Stimulated activated CD4-positive, alpha-beta T cell treated with anti-CD3 and anti-CD28 coated beads, TNF-alpha, amount 100 ng/mL, for 4 hours (primary cell): ENCODE data around the gene FRS2.

Source experiments
- DNase-seq, 3 experiments: peaks; one replicate each; pipeline ENCODE4 v3.0.0-alpha.2; 2020; ENCODE audit warnings: low read depth in 3 of 3

The FRS2 gene

GRCh38 chr12:69464428-69464827 lies 5.8 kb upstream of the FRS2 start:
- DNase-seq, result no peak

GRCh38 chr12:69466867-69467266 lies 3.3 kb upstream of the FRS2 start:
- DNase-seq, result no peak

GRCh38 chr12:69467366-69467765 lies 2.8 kb upstream of the FRS2 start:
- DNase-seq, result no peak

- DNase-seq, result no peak
These were observed 1.8 kb upstream of the FRS2 start for GRCh38 chr12:69468237-69469026.

GRCh38 chr12:69469854-69470188 lies 367 bp upstream of the FRS2 start:
- DNase-seq, result no peak

- DNase-seq, result no peak
These were observed 865 bp downstream of the FRS2 start for GRCh38 chr12:69471076-69471430.

GRCh38 chr12:69471667-69472385 lies 1.6 kb downstream of the FRS2 start:
- no peak for DNase-seq

- no peak for DNase-seq
These were observed 3.1 kb downstream of the FRS2 start for GRCh38 chr12:69473262-69473661.

- no peak for DNase-seq
These were observed 4.3 kb downstream of the FRS2 start for GRCh38 chr12:69474456-69474855.

GRCh38 chr12:69475237-69475975 lies 5.2 kb downstream of the FRS2 start:
- no peak for DNase-seq

GRCh38 chr12:69476276-69477017 lies 6.3 kb downstream of the FRS2 start:
- DNase-seq, result no peak

- no peak for DNase-seq
These were observed 9.5 kb downstream of the FRS2 start for GRCh38 chr12:69479675-69480074.

- DNase-seq, result no peak
These were observed 10.5 kb downstream of the FRS2 start for GRCh38 chr12:69480698-69481097.

- DNase-seq, result no peak
These were observed 10.9 kb downstream of the FRS2 start for GRCh38 chr12:69481133-69481532.

GRCh38 chr12:69483700-69484099 lies 13.5 kb downstream of the FRS2 start:
- no peak for DNase-seq

GRCh38 chr12:69484428-69484827 lies 14.2 kb downstream of the FRS2 start:
- DNase-seq, result no peak

- DNase-seq, result no peak
These were observed 20.9 kb downstream of the FRS2 start for GRCh38 chr12:69490920-69491643.

- no peak for DNase-seq
These were observed 22.6 kb downstream of the FRS2 start for GRCh38 chr12:69492739-69493138.

GRCh38 chr12:69495071-69495470 lies 24.9 kb downstream of the FRS2 start:
- no peak for DNase-seq

GRCh38 chr12:69497308-69498026 lies 27.3 kb downstream of the FRS2 start:
- no peak for DNase-seq

GRCh38 chr12:69500631-69501030 lies 30.4 kb downstream of the FRS2 start:
- DNase-seq, result no peak
